ENCODE data around the gene LOXL4.

- TF ChIP-seq, protein P1, sequence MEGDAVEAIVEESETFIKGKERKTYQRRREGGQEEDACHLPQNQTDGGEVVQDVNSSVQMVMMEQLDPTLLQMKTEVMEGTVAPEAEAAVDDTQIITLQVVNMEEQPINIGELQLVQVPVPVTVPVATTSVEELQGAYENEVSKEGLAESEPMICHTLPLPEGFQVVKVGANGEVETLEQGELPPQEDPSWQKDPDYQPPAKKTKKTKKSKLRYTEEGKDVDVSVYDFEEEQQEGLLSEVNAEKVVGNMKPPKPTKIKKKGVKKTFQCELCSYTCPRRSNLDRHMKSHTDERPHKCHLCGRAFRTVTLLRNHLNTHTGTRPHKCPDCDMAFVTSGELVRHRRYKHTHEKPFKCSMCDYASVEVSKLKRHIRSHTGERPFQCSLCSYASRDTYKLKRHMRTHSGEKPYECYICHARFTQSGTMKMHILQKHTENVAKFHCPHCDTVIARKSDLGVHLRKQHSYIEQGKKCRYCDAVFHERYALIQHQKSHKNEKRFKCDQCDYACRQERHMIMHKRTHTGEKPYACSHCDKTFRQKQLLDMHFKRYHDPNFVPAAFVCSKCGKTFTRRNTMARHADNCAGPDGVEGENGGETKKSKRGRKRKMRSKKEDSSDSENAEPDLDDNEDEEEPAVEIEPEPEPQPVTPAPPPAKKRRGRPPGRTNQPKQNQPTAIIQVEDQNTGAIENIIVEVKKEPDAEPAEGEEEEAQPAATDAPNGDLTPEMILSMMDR (IDR thresholded peaks at IDR 0.05): no peak
- no peak for TF ChIP-seq POLR2A (IDR thresholded peaks at IDR 0.05)
- TF ChIP-seq POLR2AphosphoS5 (IDR thresholded peaks at IDR 0.05): no peak
These were observed 32.1 kb downstream of the LOXL4 start for GRCh38 chr10:98235846-98236245.
